Esophagus squamous epithelium (tissue), 5 donors: ENCODE results near the gene OR2V1. TPM values are rescaled to one million over a fixed set of nuclear protein-coding genes. Genes with fewer than 3 reads are reported as not detected.

ENCODE experiments used
- DNase-seq: peaks from one replicate; lab custom pipeline; 2025; lab: John Stamatoyannopoulos, UW
- H3K27ac ChIP-seq, 4 donors: fragments of 200-600 bp; sonication (generic); one replicate each; pipeline ENCODE4 v1.5.1; 2016 to 2019; ENCODE audit warnings: mild to moderate bottlenecking in 1 of 4
- H3K27me3 ChIP-seq, 4 donors: fragments of 200-600 bp; sonication (generic); 1 replicate in 3 of 4; 2 replicates in 1 of 4; pipeline versions ENCODE4 v1.5.1 to v1.6.0; 2017 to 2021; ENCODE audit warnings: antibody characterized with exemption in 1 of 4
- H3K36me3 ChIP-seq, 3 donors: fragments of 200-600 bp; sonication (generic); one replicate each; pipeline ENCODE4 v1.5.1; 2016 to 2019
- H3K4me1 ChIP-seq, 3 donors: fragments of 200-600 bp; sonication (generic); one replicate each; pipeline ENCODE4 v1.5.1; 2017 to 2019
- H3K4me3 ChIP-seq, 4 donors: fragments of 200-600 bp; sonication (generic); 1 replicate in 3 of 4; 2 replicates in 1 of 4; pipeline ENCODE4 v1.5.1; 2016 to 2019; ENCODE audit warnings: mild to moderate bottlenecking in 2 of 4, moderate library complexity in 1 of 4
- H3K9me3 ChIP-seq, 3 donors: fragments of 200-600 bp; sonication (generic); one replicate each; pipeline ENCODE4 v1.5.1; 2016 to 2019
- CTCF ChIP-seq, 6 experiments: fragments of 450-650 bp in 4 of 6; fragments of 200-600 bp in 2 of 6; sonication (generic) in 2 of 6; IDR thresholded peaks; one replicate each; pipeline ENCODE4 v1.5.1; 2016 to 2019; ENCODE audit warnings: antibody characterized with exemption in 6 of 6, mild to moderate bottlenecking in 4 of 6, moderate library complexity in 4 of 6
- POLR2A ChIP-seq, 4 donors: fragments of 450-650 bp; IDR thresholded peaks; one replicate each; pipeline ENCODE4 v1.6.1; 2017; ENCODE audit warnings: antibody characterized with exemption in 4 of 4, mild to moderate bottlenecking in 4 of 4, moderate library complexity in 3 of 4
- WGBS, 2 donors: methylation state at CpG; one replicate each; pipeline ENCODE4 v1.1.5; 2018; 5-methylcytosine and 5-hydroxymethylcytosine counted together
- intact Hi-C: fragments of 100-400 bp; cut with DNase I; formaldehyde crosslinking; loops from one replicate; pipeline ENCODE4 v1.15.0; 2022
- total RNA-seq, 4 donors: library from RNA; depleted of rRNA; stranded (reverse); fragments of >200 nt; gene quantifications; one replicate each; pipeline ENCODE4 v1.1.0, GENCODE V29; 2016
- donor health status: DM: yes; HTN: yes; CAD: no.

The OR2V1 gene
- total RNA-seq, 4 donors from 2014 or later: not detected

GRCh38 chr5:181084621-181085195, 46.3 kb downstream of the OR2V1 start:
- 59 to 66% methylated on average over 15 to 18 of the region's 18 CpGs for WGBS, 2 donors
- no peak for TF ChIP-seq POLR2A (IDR thresholded peaks at IDR 0.05)
- no peak for TF ChIP-seq CTCF (IDR thresholded peaks at IDR 0.05)
- H3K27ac ChIP-seq: no peak overlapping the region
- peaks cover 0 to 71% (median 2%) of the 10 kb centered on the region in 4 donors for H3K27me3 ChIP-seq
- H3K4me1 ChIP-seq: no peaks in the 10 kb centered on the region
- intact Hi-C loops: no loop called here
- no peaks in the 10 kb centered on the region for H3K9me3 ChIP-seq
- no peak for DNase-seq
- H3K36me3 ChIP-seq: no peaks in the 10 kb centered on the region
- no peak overlapping the region for H3K4me3 ChIP-seq

- Histone ChIP-seq H3K27ac (no peak overlapping the region), H3K27me3 (peaks cover 0 to 60% (median 2%) of the 10 kb centered on the region in 4 donors), H3K4me3 (no peak overlapping the region), H3K4me1 (no peaks in the 10 kb centered on the region), H3K9me3 (peaks cover 0 to 2% (median 0%) of the 10 kb centered on the region in 3 donors), H3K36me3 (no peaks in the 10 kb centered on the region)
- intact Hi-C loops: no loop called here
- DNase-seq: no peak
- no peak for TF ChIP-seq CTCF (IDR thresholded peaks at IDR 0.05)
- TF ChIP-seq POLR2A (IDR thresholded peaks at IDR 0.05): no peak
These were observed 49.0 kb downstream of the OR2V1 start for GRCh38 chr5:181081989-181082388.

- Histone ChIP-seq H3K4me1 (no peaks in the 10 kb centered on the region), H3K9me3 (peaks cover 0 to 6% (median 0%) of the 10 kb centered on the region in 3 donors), H3K27ac (no peak overlapping the region), H3K36me3 (no peaks in the 10 kb centered on the region), H3K4me3 (no peak overlapping the region), H3K27me3 (peaks cover 0 to 35% (median 0%) of the 10 kb centered on the region in 4 donors)
- intact Hi-C loops: no loop called here
- no peak for TF ChIP-seq CTCF (IDR thresholded peaks at IDR 0.05)
- no peak for TF ChIP-seq POLR2A (IDR thresholded peaks at IDR 0.05)
- no peak for DNase-seq
These were observed 54.0 kb downstream of the OR2V1 start for GRCh38 chr5:181076920-181077319.

Other genes starting within 250 kb of the OR2V1 start
- under 1 TPM in 1 of 4 donors, not detected in 3; 0.19 TPM for gene BTNL8, start 232.0 kb downstream of the OR2V1 start, total RNA-seq
- not detected for gene BTNL3, start 142.3 kb downstream of the OR2V1 start, total RNA-seq
- gene BTNL9, start 90.9 kb downstream of the OR2V1 start, total RNA-seq: 10 to 100 TPM in 1 of 4 donors, 1 to 10 TPM in 2, under 1 TPM in 1; 0.75 to 27.7 (median 4.1) TPM
- gene OR2V2, start 16.4 kb upstream of the OR2V1 start, total RNA-seq: not detected
- 10 to 100 TPM; 44.8 to 80.6 (median 54.5) TPM for gene TRIM7, start 74.0 kb upstream of the OR2V1 start, total RNA-seq
- 10 to 100 TPM; 12.0 to 22.1 (median 13.8) TPM for gene TRIM41, start 92.1 kb upstream of the OR2V1 start, total RNA-seq
- gene RACK1, start 112.7 kb upstream of the OR2V1 start, total RNA-seq: 1,000 to 10,000 TPM; 1,705 to 2,735 (median 2,064) TPM
- gene TRIM52, start 130.0 kb upstream of the OR2V1 start, total RNA-seq: 10 to 100 TPM in 1 of 4 donors, 1 to 10 TPM in 3; 2.0 to 11.1 (median 3.3) TPM
- gene OR4F3, start 236.1 kb upstream of the OR2V1 start, total RNA-seq: under 1 TPM in 1 of 4 donors, not detected in 3; 0.40 TPM